Trophoblast cell (in vitro differentiated cells and primary cell): Measurements from ENCODE around the gene TMC6.

Experiments used
- DNase-seq, 2 donors: peaks; one replicate each; pipeline ENCODE4 v3.0.0-alpha.2; 2016
- H2AFZ ChIP-seq: 2 replicates; pipeline ENCODE4 v1.6.1; 2013; ENCODE audit warnings: low read length, moderate library complexity, mild to moderate bottlenecking; ENCODE audit not compliant: insufficient read depth, poor library complexity
- H2AK5ac ChIP-seq: 2 replicates; pipeline ENCODE4 v1.6.1; 2013; ENCODE audit warnings: mild to moderate bottlenecking, low read length
- H2BK120ac ChIP-seq: 2 replicates; pipeline ENCODE4 v1.6.1; 2013; ENCODE audit warnings: low read length, mild to moderate bottlenecking, moderate library complexity; ENCODE audit not compliant: insufficient read depth, poor library complexity
- H2BK12ac ChIP-seq: 2 replicates; pipeline ENCODE4 v1.6.1; 2013; ENCODE audit warnings: mild to moderate bottlenecking, low read length, moderate library complexity
- H2BK5ac ChIP-seq: 2 replicates; pipeline ENCODE4 v1.6.1; 2013; ENCODE audit warnings: low read length, low read depth, moderate library complexity, mild to moderate bottlenecking; ENCODE audit not compliant: poor library complexity
- H3K14ac ChIP-seq: 2 replicates; pipeline ENCODE4 v1.6.1; 2013; ENCODE audit warnings: mild to moderate bottlenecking, low read length
- H3K18ac ChIP-seq: 2 replicates; pipeline ENCODE4 v1.6.1; 2013; ENCODE audit warnings: mild to moderate bottlenecking, low read length
- H3K23ac ChIP-seq: 2 replicates; pipeline ENCODE4 v1.6.1; 2013; ENCODE audit warnings: low read length
- H3K27ac ChIP-seq: 2 replicates; pipeline ENCODE4 v1.5.1; 2013; ENCODE audit warnings: low read depth, mild to moderate bottlenecking, inconsistent platforms, low read length, moderate library complexity
- H3K27me3 ChIP-seq: 2 replicates; pipeline ENCODE4 v1.6.1; 2013; ENCODE audit warnings: inconsistent platforms, mild to moderate bottlenecking, low read length, moderate library complexity; ENCODE audit not compliant: insufficient read depth
- H3K36me3 ChIP-seq, 2 experiments: 1 replicate in 1 of 2; 2 replicates in 1 of 2; pipeline ENCODE4 v1.6.1; 2013; ENCODE audit warnings: low read length in 2 of 2, mild to moderate bottlenecking in 2 of 2, moderate library complexity in 1 of 2; ENCODE audit not compliant: insufficient read depth in 2 of 2, control insufficient read depth in 1 of 2
- H3K4ac ChIP-seq: 2 replicates; pipeline ENCODE4 v1.6.1; 2013; ENCODE audit warnings: low read depth, mild to moderate bottlenecking, low read length, moderate library complexity
- H3K4me1 ChIP-seq, 2 experiments: 1 replicate in 1 of 2; 2 replicates in 1 of 2; pipeline ENCODE4 v1.6.1; 2013; ENCODE audit warnings: low read length in 2 of 2, mild to moderate bottlenecking in 2 of 2, moderate library complexity in 1 of 2; ENCODE audit not compliant: insufficient read depth in 2 of 2, control insufficient read depth in 1 of 2
- H3K4me2 ChIP-seq: 2 replicates; pipeline ENCODE4 v1.6.1; 2013; ENCODE audit warnings: inconsistent platforms, mild to moderate bottlenecking, low read length, moderate library complexity
- H3K4me3 ChIP-seq: 2 replicates; pipeline ENCODE4 v1.5.1; 2013; ENCODE audit warnings: mild to moderate bottlenecking, low read depth, low read length, inconsistent platforms
- H3K79me1 ChIP-seq: one replicate; pipeline ENCODE4 v1.6.1; 2013; ENCODE audit warnings: low read length
- H3K79me2 ChIP-seq: 2 replicates; pipeline ENCODE4 v1.6.1; 2013; ENCODE audit warnings: low read length, mild to moderate bottlenecking; ENCODE audit not compliant: control insufficient read depth, insufficient read depth, poor library complexity
- H3K9ac ChIP-seq: 2 replicates; pipeline ENCODE4 v1.6.1; 2013; ENCODE audit warnings: mild to moderate bottlenecking, low read length
- H3K9me3 ChIP-seq: 2 replicates; pipeline ENCODE4 v1.6.1; 2013; ENCODE audit warnings: low read depth, mild to moderate bottlenecking, control low read depth, inconsistent platforms, low read length; ENCODE audit not compliant: insufficient read depth
- H4K12ac ChIP-seq: 2 replicates; pipeline ENCODE4 v1.6.1; 2013; ENCODE audit warnings: low read depth, mild to moderate bottlenecking, low read length, moderate library complexity
- H4K8ac ChIP-seq: 2 replicates; pipeline ENCODE4 v1.6.1; 2013; ENCODE audit warnings: low read depth, mild to moderate bottlenecking, low read length, moderate library complexity
- H4K91ac ChIP-seq: one replicate; pipeline ENCODE4 v1.6.1; 2013; ENCODE audit warnings: low read depth, mild to moderate bottlenecking, low read length, moderate library complexity
- WGBS: extraction: QIAGEN DNeasy Blood & Tissue Kit; methylation state at CpG from one replicate; pipeline ENCODE4 v1.1.7; 2013; ENCODE audit warnings: missing lambda C conversion rate; ENCODE audit not compliant: insufficient read length, insufficient coverage; ENCODE audit errors: extremely low coverage; 5-methylcytosine and 5-hydroxymethylcytosine counted together

TMC6 gene

GRCh38 chr17:78122931-78123249 lies 5.7 kb downstream of the TMC6 start:
- H3K4me2 ChIP-seq: no peak overlapping the region
- no peak overlapping the region for H4K12ac ChIP-seq
- H2AK5ac ChIP-seq: no peak overlapping the region
- no peak overlapping the region for H2BK5ac ChIP-seq
- no peak overlapping the region for H2BK120ac ChIP-seq
- no peak overlapping the region for H3K4ac ChIP-seq
- no peak overlapping the region for H3K18ac ChIP-seq
- H2BK12ac ChIP-seq: no peak overlapping the region
- H4K91ac ChIP-seq: no peak overlapping the region
- no peak for DNase-seq
- no peak overlapping the region for H3K4me3 ChIP-seq
- H3K27me3 ChIP-seq: no peaks in the 10 kb centered on the region
- peaks cover 2% of the 10 kb centered on the region for H3K9me3 ChIP-seq
- H3K4me1 ChIP-seq: peaks cover 3 to 6% of the 10 kb centered on the region in 2 experiments
- peaks cover 9% of the 10 kb centered on the region for H3K79me1 ChIP-seq
- H3K27ac ChIP-seq: no peak overlapping the region
- H3K14ac ChIP-seq: no peak overlapping the region
- no peak overlapping the region for H2AFZ ChIP-seq
- H3K23ac ChIP-seq: no peak overlapping the region
- no peak overlapping the region for H3K9ac ChIP-seq
- peaks cover 6% of the 10 kb centered on the region for H3K79me2 ChIP-seq
- peaks cover 69 to 74% of the 10 kb centered on the region in 2 experiments for H3K36me3 ChIP-seq
- H4K8ac ChIP-seq: no peak overlapping the region
- no CpG with 5 or more reads among the region's 4 CpGs for WGBS

DNA sequence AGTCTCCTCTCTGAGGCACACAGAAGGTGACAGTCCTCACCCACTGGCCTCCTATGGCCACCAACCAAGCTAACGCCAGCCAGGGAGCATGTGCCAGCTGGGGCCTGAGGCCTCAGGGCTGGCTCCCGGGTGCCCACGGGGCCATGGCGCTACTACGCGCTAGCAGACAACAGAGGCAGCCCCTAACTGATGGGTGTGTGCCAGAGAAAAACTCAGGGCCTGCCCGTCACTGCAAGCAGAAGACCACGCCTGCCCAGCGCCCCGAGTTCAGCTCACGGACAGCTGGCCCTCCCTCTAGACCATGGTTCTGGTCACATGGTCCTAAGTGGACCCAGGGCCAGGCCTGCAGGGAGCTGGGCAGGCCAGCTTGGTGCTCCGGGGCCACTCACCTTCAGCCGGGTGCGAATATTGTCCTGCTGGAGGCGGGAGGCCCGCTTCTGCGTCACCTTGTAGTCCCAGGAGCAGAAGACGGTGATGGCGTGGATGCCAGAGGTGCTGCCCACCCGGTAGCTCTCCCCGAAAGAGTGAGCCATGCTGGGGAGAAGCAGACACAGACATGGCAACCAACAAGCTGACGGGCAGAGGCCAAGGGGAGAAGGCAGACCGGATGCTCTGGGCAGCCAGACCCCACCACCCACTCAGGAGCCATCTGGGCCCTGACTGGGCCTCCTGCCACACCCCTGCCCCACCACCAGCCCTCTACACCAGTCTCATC lies 6.2 kb downstream of the TMC6 start:
- no peak overlapping the region for H4K8ac ChIP-seq
- no CpG with 5 or more reads among the region's 23 CpGs for WGBS
- no peak overlapping the region for H3K4ac ChIP-seq
- H3K4me3 ChIP-seq: no peak overlapping the region
- H2BK12ac ChIP-seq: no peak overlapping the region
- DNase-seq: no peak
- H3K79me1 ChIP-seq: peaks cover 4% of the 10 kb centered on the region
- peaks cover 3 to 6% of the 10 kb centered on the region in 2 experiments for H3K4me1 ChIP-seq
- H2BK120ac ChIP-seq: no peak overlapping the region
- no peak overlapping the region for H4K12ac ChIP-seq
- no peak overlapping the region for H4K91ac ChIP-seq
- H3K4me2 ChIP-seq: no peak overlapping the region
- no peak overlapping the region for H3K14ac ChIP-seq
- peaks cover 74 to 78% of the 10 kb centered on the region in 2 experiments for H3K36me3 ChIP-seq
- H3K18ac ChIP-seq: no peak overlapping the region
- peaks cover 2% of the 10 kb centered on the region for H3K9me3 ChIP-seq
- H3K9ac ChIP-seq: no peak overlapping the region
- no peak overlapping the region for H2BK5ac ChIP-seq
- peaks cover under 1% of the 10 kb centered on the region for H3K79me2 ChIP-seq
- H3K27ac ChIP-seq: no peak overlapping the region
- H2AK5ac ChIP-seq: no peak overlapping the region
- no peaks in the 10 kb centered on the region for H3K27me3 ChIP-seq
- H3K23ac ChIP-seq: no peak overlapping the region
- no peak overlapping the region for H2AFZ ChIP-seq

DNA sequence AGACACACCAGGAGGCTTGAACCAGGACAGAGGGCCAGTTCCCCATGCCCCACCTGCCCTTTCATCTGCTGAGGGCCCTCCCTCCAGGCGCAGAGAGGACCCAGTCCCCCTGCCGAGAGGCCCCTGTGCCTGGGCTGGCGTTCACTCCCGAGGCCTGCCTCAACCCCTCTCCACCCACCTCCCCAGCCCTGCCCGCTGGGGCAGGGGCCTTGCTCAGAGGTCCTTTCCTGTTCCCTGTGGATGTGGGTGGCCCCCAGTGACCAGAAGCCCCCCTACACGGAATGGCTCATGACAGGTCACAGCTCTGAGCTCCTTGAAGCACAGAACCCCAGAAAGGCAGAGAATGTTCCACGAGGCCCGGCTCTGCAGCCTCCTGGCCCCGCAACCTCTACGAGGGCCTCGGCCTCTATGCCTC lies 6.7 kb downstream of the TMC6 start:
- Histone ChIP-seq H3K4me1 (peaks cover 0 to 2% of the 10 kb centered on the region in 2 experiments), H3K4me2 (no peak overlapping the region), H3K27me3 (no peaks in the 10 kb centered on the region), H4K8ac (no peak overlapping the region), H3K9me3 (peaks cover 2% of the 10 kb centered on the region), H3K14ac (no peak overlapping the region), H3K79me1 (no peaks in the 10 kb centered on the region), H3K4ac (no peak overlapping the region), H2AK5ac (no peak overlapping the region), H2BK12ac (no peak overlapping the region), H3K9ac (no peak overlapping the region), H4K12ac (no peak overlapping the region), H4K91ac (no peak overlapping the region), H2AFZ (no peak overlapping the region), H3K18ac (no peak overlapping the region), H3K23ac (no peak overlapping the region), H3K27ac (no peak overlapping the region), H3K4me3 (no peak overlapping the region), H2BK5ac (no peak overlapping the region), H3K79me2 (no peaks in the 10 kb centered on the region), H2BK120ac (no peak overlapping the region), H3K36me3 (peaks cover 77 to 83% of the 10 kb centered on the region in 2 experiments)
- no CpG with 5 or more reads among the region's 11 CpGs for WGBS
- no peak for DNase-seq

DNA sequence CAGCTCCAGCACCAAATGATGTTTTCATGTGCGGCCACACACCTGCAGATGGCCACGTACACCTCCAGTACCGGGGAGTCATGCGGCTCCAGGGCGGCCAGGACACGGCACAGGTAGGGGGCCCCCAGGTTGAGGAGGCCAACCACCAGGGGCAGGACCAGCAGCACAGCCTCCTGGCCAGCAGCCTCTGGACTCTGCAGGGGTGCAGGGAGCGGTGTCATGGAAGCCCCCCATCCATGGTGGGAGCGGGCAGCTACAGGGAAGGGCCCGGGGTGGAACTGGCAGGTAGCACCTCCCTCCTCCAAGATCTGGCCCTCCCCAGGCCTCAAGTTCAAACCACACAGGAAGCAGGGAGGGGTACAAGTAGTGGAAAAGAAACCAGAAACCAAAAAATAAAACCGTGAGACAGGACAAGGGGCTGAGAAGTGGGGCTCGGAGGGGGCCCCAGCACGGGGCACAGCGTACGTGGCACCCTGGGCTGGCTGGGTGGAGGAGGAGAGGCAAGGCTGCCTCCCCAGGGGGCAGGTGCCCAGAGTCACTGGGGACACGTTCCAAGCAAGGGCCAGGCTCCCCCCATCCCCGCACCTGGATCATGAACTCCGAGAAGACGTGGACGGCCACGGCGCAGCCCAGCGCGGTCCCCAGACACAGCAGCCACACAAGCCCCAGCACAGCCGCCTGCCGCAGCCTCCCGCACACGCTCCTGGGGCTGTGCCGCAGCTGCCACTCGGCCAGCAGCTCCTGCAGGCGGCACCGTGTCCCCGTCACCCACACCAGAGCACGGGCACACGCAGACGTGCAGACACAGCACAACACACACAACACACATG lies 7.4 kb downstream of the TMC6 start:
- no CpG with 5 or more reads among the region's 35 CpGs for WGBS

More for the DNA sequence above, 7.4 kb downstream of the TMC6 start:
- Histone ChIP-seq H2AFZ (no peak overlapping the region), H2BK12ac (no peak overlapping the region), H2BK120ac (no peak overlapping the region), H3K4me2 (no peak overlapping the region), H4K91ac (no peak overlapping the region), H3K79me2 (no peaks in the 10 kb centered on the region), H3K27me3 (no peaks in the 10 kb centered on the region), H2BK5ac (no peak overlapping the region), H3K4me3 (no peak overlapping the region), H3K14ac (no peak overlapping the region), H3K36me3 (peaks cover 74 to 80% of the 10 kb centered on the region in 2 experiments), H4K8ac (no peak overlapping the region), H3K4me1 (no peaks in the 10 kb centered on the region), H3K23ac (no peak overlapping the region), H4K12ac (no peak overlapping the region), H3K9ac (no peak overlapping the region), H3K79me1 (no peaks in the 10 kb centered on the region), H3K27ac (no peak overlapping the region), H2AK5ac (no peak overlapping the region), H3K18ac (no peak overlapping the region), H3K4ac (no peak overlapping the region), H3K9me3 (peaks cover 2% of the 10 kb centered on the region)
- no peak for DNase-seq
